Testis (tissue), 2 donors: Measurements from ENCODE around the gene GPHN.

ENCODE experiments used
- POLR2A ChIP-seq: fragments of 450-650 bp; IDR thresholded peaks from one replicate; pipeline ENCODE4 v1.6.1; 2017; ENCODE audit warnings: antibody characterized with exemption, mild to moderate bottlenecking, moderate library complexity
- TF ChIP-seq, protein P1 (sequence below), 3 experiments: fragments of 450-650 bp in 2 of 3; fragments of 200-600 bp in 1 of 3; sonication (generic) in 1 of 3; IDR thresholded peaks; one replicate each; pipeline ENCODE4 v1.5.1; 2016 to 2019; ENCODE audit warnings: antibody characterized with exemption in 3 of 3, mild to moderate bottlenecking in 2 of 3, moderate library complexity in 1 of 3

DNA sequence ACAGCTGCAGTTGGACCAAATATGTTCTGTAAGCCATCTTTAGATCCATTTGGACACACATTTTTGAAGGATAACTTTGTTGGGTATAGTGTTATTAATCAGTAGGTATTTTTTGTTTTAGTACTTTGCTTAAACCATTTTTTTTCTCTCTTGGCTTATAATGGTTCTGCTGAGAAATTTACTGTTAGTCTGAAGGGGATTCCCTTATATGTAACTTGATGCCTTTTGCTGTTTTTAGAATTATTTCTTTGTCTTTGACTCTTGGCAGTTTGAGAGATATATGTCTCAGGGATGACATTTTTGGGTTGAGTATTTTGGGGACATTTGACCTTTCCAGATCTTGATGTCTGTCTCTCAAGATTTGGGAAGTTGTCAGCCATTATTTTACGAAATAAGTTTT is 169.8 kb downstream of the GPHN start:
- TF ChIP-seq, protein P1, sequence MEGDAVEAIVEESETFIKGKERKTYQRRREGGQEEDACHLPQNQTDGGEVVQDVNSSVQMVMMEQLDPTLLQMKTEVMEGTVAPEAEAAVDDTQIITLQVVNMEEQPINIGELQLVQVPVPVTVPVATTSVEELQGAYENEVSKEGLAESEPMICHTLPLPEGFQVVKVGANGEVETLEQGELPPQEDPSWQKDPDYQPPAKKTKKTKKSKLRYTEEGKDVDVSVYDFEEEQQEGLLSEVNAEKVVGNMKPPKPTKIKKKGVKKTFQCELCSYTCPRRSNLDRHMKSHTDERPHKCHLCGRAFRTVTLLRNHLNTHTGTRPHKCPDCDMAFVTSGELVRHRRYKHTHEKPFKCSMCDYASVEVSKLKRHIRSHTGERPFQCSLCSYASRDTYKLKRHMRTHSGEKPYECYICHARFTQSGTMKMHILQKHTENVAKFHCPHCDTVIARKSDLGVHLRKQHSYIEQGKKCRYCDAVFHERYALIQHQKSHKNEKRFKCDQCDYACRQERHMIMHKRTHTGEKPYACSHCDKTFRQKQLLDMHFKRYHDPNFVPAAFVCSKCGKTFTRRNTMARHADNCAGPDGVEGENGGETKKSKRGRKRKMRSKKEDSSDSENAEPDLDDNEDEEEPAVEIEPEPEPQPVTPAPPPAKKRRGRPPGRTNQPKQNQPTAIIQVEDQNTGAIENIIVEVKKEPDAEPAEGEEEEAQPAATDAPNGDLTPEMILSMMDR (IDR thresholded peaks at IDR 0.05) = no peak
- no peak for TF ChIP-seq POLR2A
